Measurements from ENCODE around the gene CTBP2. TPM values are rescaled to one million over a fixed set of nuclear protein-coding genes. Genes with fewer than 3 reads are reported as not detected.

The CTBP2 gene
- polyA plus RNA-seq, 1 donor (not counting 4 experiments of a cell fraction or from before 2014, with no cell fraction given), result 76.0 TPM

- peaks cover 4% of the 10 kb centered on the region for H3K9me1 ChIP-seq (ENCODE audit: control insufficient read depth, extremely low read depth, insufficient read depth, low read length)
- H3K27ac ChIP-seq (ENCODE audit: control insufficient read depth, insufficient read depth, low read length), result no peak overlapping the region
- no peak overlapping the region for H3K4me2 ChIP-seq (ENCODE audit: control insufficient read depth, extremely low read depth, insufficient read depth, low read depth, low read length)
- no peak overlapping the region for H3K9ac ChIP-seq (ENCODE audit: control insufficient read depth, extremely low read depth, insufficient read depth, low read length)
- DNase-seq (ENCODE audit: low read depth, low spot score) (no peak), FAIRE-seq (no peak)
- no peaks in the 10 kb centered on the region for H3K9me3 ChIP-seq (ENCODE audit: control insufficient read depth, low read depth, low read length)
- TF ChIP-seq CTCF (optimal IDR thresholded peaks at IDR 0.05 in 1 of 3, IDR thresholded peaks at IDR 0.05 in 1 of 3, conservative IDR thresholded peaks at IDR 0.05 in 1 of 3; ENCODE audit: extremely low read depth in 1 of 3, insufficient read depth in 2 of 3, low read length in 3 of 3), result no peak
- TF ChIP-seq EZH2 (IDR thresholded peaks at IDR 0.05; ENCODE audit: low read length), result no peak
- H4K20me1 ChIP-seq (ENCODE audit: control insufficient read depth, extremely low read depth, insufficient read depth, low read length), result peaks cover 6% of the 10 kb centered on the region
- dilution Hi-C loops (cut with MboI; ENCODE audit: extremely low pct_ligation_motif_present, low sequenced_read_pairs), result no loop called here
- peaks cover 75% of the 10 kb centered on the region for H3K79me2 ChIP-seq (ENCODE audit: control insufficient read depth, insufficient read depth, low read length)
- H3K4me3 ChIP-seq (ENCODE audit: control insufficient read depth in 2 of 3, extremely low read depth in 1 of 3, insufficient read depth in 2 of 3, low read depth in 1 of 3, low read length in 3 of 3), result no peak overlapping the region
- no peak overlapping the region for H2AFZ ChIP-seq (ENCODE audit: control insufficient read depth, low read length)
- peaks cover 29% of the 10 kb centered on the region for H3K4me1 ChIP-seq (ENCODE audit: control insufficient read depth, extremely low read depth, insufficient read depth, low read length)
- no peaks in the 10 kb centered on the region for H3K27me3 ChIP-seq (ENCODE audit: control insufficient read depth, extremely low read depth, insufficient read depth, low read length)
- peaks cover 15 to 18% of the 10 kb centered on the region in 2 experiments for H3K36me3 ChIP-seq (ENCODE audit: control insufficient read depth in 2 of 2, extremely low read depth in 1 of 2, insufficient read depth in 2 of 2, low read length in 2 of 2)
Observed at GRCh38 chr10:125067764-125068163, 92.6 kb downstream of the CTBP2 start.

GRCh38 chr10:125066764-125067450, 93.5 kb downstream of the CTBP2 start:
- dilution Hi-C loops (cut with MboI; ENCODE audit: extremely low pct_ligation_motif_present, low sequenced_read_pairs), result no loop called here
- no peaks in the 10 kb centered on the region for H3K27me3 ChIP-seq (ENCODE audit: control insufficient read depth, extremely low read depth, insufficient read depth, low read length)
- peaks cover 6% of the 10 kb centered on the region for H4K20me1 ChIP-seq (ENCODE audit: control insufficient read depth, extremely low read depth, insufficient read depth, low read length)
- FAIRE-seq (no peak), DNase-seq (ENCODE audit: low read depth, low spot score) (no peak)
- H2AFZ ChIP-seq (ENCODE audit: control insufficient read depth, low read length), result no peak overlapping the region
- no peaks in the 10 kb centered on the region for H3K9me3 ChIP-seq (ENCODE audit: control insufficient read depth, low read depth, low read length)
- H3K4me2 ChIP-seq (ENCODE audit: control insufficient read depth, extremely low read depth, insufficient read depth, low read depth, low read length), result no peak overlapping the region
- H3K4me1 ChIP-seq (ENCODE audit: control insufficient read depth, extremely low read depth, insufficient read depth, low read length), result peaks cover 31% of the 10 kb centered on the region
- no peak overlapping the region for H3K4me3 ChIP-seq (ENCODE audit: control insufficient read depth in 2 of 3, extremely low read depth in 1 of 3, insufficient read depth in 2 of 3, low read depth in 1 of 3, low read length in 3 of 3)
- peaks cover 4% of the 10 kb centered on the region for H3K9me1 ChIP-seq (ENCODE audit: control insufficient read depth, extremely low read depth, insufficient read depth, low read length)
- TF ChIP-seq EZH2 (IDR thresholded peaks at IDR 0.05; ENCODE audit: low read length) (no peak), CTCF (optimal IDR thresholded peaks at IDR 0.05 in 1 of 3, IDR thresholded peaks at IDR 0.05 in 1 of 3, conservative IDR thresholded peaks at IDR 0.05 in 1 of 3; ENCODE audit: extremely low read depth in 1 of 3, insufficient read depth in 2 of 3, low read length in 3 of 3) (no peak)
- H3K27ac ChIP-seq (ENCODE audit: control insufficient read depth, insufficient read depth, low read length), result no peak overlapping the region
- H3K9ac ChIP-seq (ENCODE audit: control insufficient read depth, extremely low read depth, insufficient read depth, low read length), result no peak overlapping the region
- peaks cover 77% of the 10 kb centered on the region for H3K79me2 ChIP-seq (ENCODE audit: control insufficient read depth, insufficient read depth, low read length)
- peaks cover 15% of the 10 kb centered on the region in 2 experiments for H3K36me3 ChIP-seq (ENCODE audit: control insufficient read depth in 2 of 2, extremely low read depth in 1 of 2, insufficient read depth in 2 of 2, low read length in 2 of 2)

All from keratinocyte (primary cell).